MM.1S (cell line): Measurements from ENCODE around the gene SEL1L.
A peak's percentile ranks its signal among the peaks of the same experiment; 100 is the strongest.

Experiments
- DNase-seq: peaks from one replicate; pipeline ENCODE4 v3.0.0-alpha.2; 2015
- H2AFZ ChIP-seq: fragments of 300-600 bp; sonication (generic); 2 replicates; pipeline ENCODE4 v1.6.0; 2016; ENCODE audit warnings: antibody characterized with exemption, low read length
- H3F3A ChIP-seq: fragments of 300-600 bp; sonication (generic); 2 replicates; pipeline ENCODE4 v1.6.1; 2016; ENCODE audit warnings: mild to moderate bottlenecking, antibody characterized with exemption, low read length, moderate library complexity, mixed read lengths; ENCODE audit not compliant: insufficient read depth
- H3K27ac ChIP-seq: fragments of 300-600 bp; sonication (generic); 2 replicates; pipeline ENCODE4 v1.5.1; 2016; ENCODE audit warnings: mild to moderate bottlenecking, low read length
- H3K27me3 ChIP-seq: fragments of 300-600 bp; sonication (generic); replicated peaks from 2 replicates; pipeline ENCODE4 v1.6.0; 2016; ENCODE audit warnings: low read length; ENCODE audit not compliant: insufficient read depth
- H3K36me3 ChIP-seq: fragments of 300-600 bp; sonication (generic); replicated peaks from 2 replicates; pipeline ENCODE4 v1.6.1; 2016; ENCODE audit warnings: mild to moderate bottlenecking, low read length, mixed read lengths; ENCODE audit not compliant: insufficient read depth
- H3K4me1 ChIP-seq: fragments of 300-600 bp; sonication (generic); 2 replicates; pipeline ENCODE4 v1.6.1; 2016; ENCODE audit warnings: low read length, mixed read lengths
- H3K4me2 ChIP-seq: fragments of 300-600 bp; sonication (generic); 2 replicates; pipeline ENCODE4 v1.6.0; 2016; ENCODE audit warnings: low read depth, low read length
- H3K4me3 ChIP-seq: fragments of 300-600 bp; sonication (generic); 2 replicates; pipeline ENCODE4 v1.5.1; 2016; ENCODE audit warnings: low read length, mixed read lengths
- H3K79me2 ChIP-seq: fragments of 300-600 bp; sonication (generic); 2 replicates; pipeline ENCODE4 v1.6.1; 2016; ENCODE audit warnings: mixed run types, low read length, mixed read lengths
- H3K9ac ChIP-seq: fragments of 300-600 bp; sonication (generic); 2 replicates; pipeline ENCODE4 v1.6.1; 2016; ENCODE audit warnings: low read length, mixed read lengths
- H3K9me2 ChIP-seq: fragments of 300-600 bp; sonication (generic); replicated peaks from 2 replicates; pipeline ENCODE4 v1.6.1; 2016; ENCODE audit warnings: mild to moderate bottlenecking, low read length, mixed read lengths; ENCODE audit not compliant: insufficient read depth
- H3K9me3 ChIP-seq: fragments of 300-600 bp; sonication (generic); replicated peaks from 2 replicates; pipeline ENCODE4 v1.6.1; 2016; ENCODE audit warnings: mild to moderate bottlenecking, low read length, mixed read lengths; ENCODE audit not compliant: insufficient read depth
- H4K20me1 ChIP-seq: fragments of 300-600 bp; sonication (generic); 2 replicates; pipeline ENCODE4 v1.6.1; 2016; ENCODE audit warnings: mild to moderate bottlenecking, low read length, moderate library complexity, mixed read lengths; ENCODE audit not compliant: insufficient read depth
- CTCF ChIP-seq: fragments of 300-600 bp; sonication (generic); IDR thresholded peaks from 2 replicates; pipeline ENCODE4 v1.5.1; 2016; ENCODE audit warnings: antibody characterized with exemption, low read length, mixed read lengths
- EZH2 ChIP-seq: fragments of 300-600 bp; sonication (generic); optimal IDR thresholded peaks from 2 replicates; pipeline ENCODE3; 2017; ENCODE audit warnings: low read depth, mild to moderate bottlenecking, antibody characterized with exemption, low read length, mixed read lengths
- EZH2phosphoT487 ChIP-seq: fragments of 300-600 bp; sonication (generic); IDR thresholded peaks from 2 replicates; pipeline ENCODE4 v1.6.1; 2018; ENCODE audit warnings: antibody characterized with exemption, low read length

Gene SEL1L

GRCh38 chr14:81435048-81435390 is 98.6 kb downstream of the SEL1L start:
- H3K79me2 ChIP-seq, result peaks cover 3% of the 10 kb centered on the region; the same call in 1 of the 2 replicates
- H3K4me1 ChIP-seq, result 0 out of 2 replicates have a peak, but pooled peaks cover 3% of the 10 kb centered on the region
- H3K4me2 ChIP-seq, result peak overlapping the region; percentile 50; the same call in 1 of the 2 replicates
- H3K36me3 ChIP-seq, result no peaks in the 10 kb centered on the region
- no peaks in the 10 kb centered on the region for H3K9me3 ChIP-seq
- no peak overlapping the region for H3K9ac ChIP-seq
- H3K27ac ChIP-seq, result no peak overlapping the region
- DNase-seq, result no peak
- no peaks in the 10 kb centered on the region for H3K9me2 ChIP-seq
- H4K20me1 ChIP-seq, result no peaks in the 10 kb centered on the region
- H2AFZ ChIP-seq, result no peak overlapping the region
- TF ChIP-seq EZH2phosphoT487, result no peak
- TF ChIP-seq CTCF, result no peak
- H3K27me3 ChIP-seq, result no peaks in the 10 kb centered on the region
- H3F3A ChIP-seq, result no peaks in the 10 kb centered on the region
- no peak overlapping the region for H3K4me3 ChIP-seq

- Histone ChIP-seq H3K9me2 (no peaks in the 10 kb centered on the region), H3K4me1 (0 out of 2 replicates have a peak, but pooled peaks cover 3% of the 10 kb centered on the region), H3K36me3 (no peaks in the 10 kb centered on the region), H3K79me2 (peaks cover 3% of the 10 kb centered on the region; the same call in 1 of the 2 replicates), H2AFZ (no peak overlapping the region), H3K9me3 (no peaks in the 10 kb centered on the region), H3K9ac (no peak overlapping the region), H4K20me1 (no peaks in the 10 kb centered on the region), H3K27me3 (no peaks in the 10 kb centered on the region), H3K4me3 (no peak overlapping the region), H3K4me2 (no peak overlapping the region), H3F3A (no peaks in the 10 kb centered on the region), H3K27ac (no peak overlapping the region)
- DNase-seq, result no peak
- TF ChIP-seq CTCF, result no peak
- no peak for TF ChIP-seq EZH2phosphoT487
- no peak for TF ChIP-seq EZH2
These were observed 99.4 kb downstream of the SEL1L start for GRCh38 chr14:81434230-81434629.

- Histone ChIP-seq H2AFZ (no peak overlapping the region), H3F3A (no peaks in the 10 kb centered on the region), H3K9me2 (no peaks in the 10 kb centered on the region), H3K27me3 (no peaks in the 10 kb centered on the region), H3K9me3 (no peaks in the 10 kb centered on the region), H4K20me1 (no peaks in the 10 kb centered on the region), H3K79me2 (peaks cover 3% of the 10 kb centered on the region; the same call in 1 of the 2 replicates), H3K9ac (no peak overlapping the region), H3K4me1 (0 out of 2 replicates have a peak, but pooled peaks cover 3% of the 10 kb centered on the region), H3K27ac (no peak overlapping the region), H3K4me2 (no peak overlapping the region), H3K36me3 (no peaks in the 10 kb centered on the region), H3K4me3 (no peak overlapping the region)
- TF ChIP-seq EZH2phosphoT487, result no peak
- TF ChIP-seq CTCF, result no peak
- TF ChIP-seq EZH2, result no peak
- no peak for DNase-seq
These were observed 100.3 kb downstream of the SEL1L start for GRCh38 chr14:81433378-81433777.
